ENCODE data around the gene MAP4K2.

MAP4K2 gene

GRCh38 chr11:64799623-64800302 lies 3.3 kb downstream of the MAP4K2 start:
- in situ Hi-C loops (cut with HindIII; ENCODE audit: low pct_ligation_motif_present, low pct_unique_long_range_greater_than_20kb, low sequenced_read_pairs): no loop called here
- DNase-seq: no peak

GRCh38 chr11:64799256-64799622 lies 3.8 kb downstream of the MAP4K2 start:
- in situ Hi-C loops (cut with HindIII; ENCODE audit: low pct_ligation_motif_present, low pct_unique_long_range_greater_than_20kb, low sequenced_read_pairs): no loop called here
- DNase-seq: no peak

- DNase-seq: no peak
- in situ Hi-C loops (cut with HindIII; ENCODE audit: low pct_ligation_motif_present, low pct_unique_long_range_greater_than_20kb, low sequenced_read_pairs): no loop called here
Observed at GRCh38 chr11:64796757-64797541, 6.1 kb downstream of the MAP4K2 start.

GRCh38 chr11:64796047-64796756 lies 6.8 kb downstream of the MAP4K2 start:
- in situ Hi-C loops (cut with HindIII; ENCODE audit: low pct_ligation_motif_present, low pct_unique_long_range_greater_than_20kb, low sequenced_read_pairs): no loop called here
- DNase-seq: no peak

- no peak for DNase-seq
- in situ Hi-C loops (cut with HindIII; ENCODE audit: low pct_ligation_motif_present, low pct_unique_long_range_greater_than_20kb, low sequenced_read_pairs): no loop called here
Observed at GRCh38 chr11:64794526-64794925, 8.5 kb downstream of the MAP4K2 start.

GRCh38 chr11:64793271-64794160 lies 9.5 kb downstream of the MAP4K2 start:
- no peak for DNase-seq
- in situ Hi-C loops (cut with HindIII; ENCODE audit: low pct_ligation_motif_present, low pct_unique_long_range_greater_than_20kb, low sequenced_read_pairs): no loop called here

GRCh38 chr11:64792482-64792881 lies 10.5 kb downstream of the MAP4K2 start:
- DNase-seq: no peak

GRCh38 chr11:64791781-64792291 lies 11.2 kb downstream of the MAP4K2 start:
- in situ Hi-C loops (cut with HindIII; ENCODE audit: low pct_ligation_motif_present, low pct_unique_long_range_greater_than_20kb, low sequenced_read_pairs): no loop called here
- no peak for DNase-seq

More at GRCh38 chr11:64792482-64792881, 10.5 kb downstream of the MAP4K2 start:
- in situ Hi-C loops (cut with HindIII; ENCODE audit: low pct_ligation_motif_present, low pct_unique_long_range_greater_than_20kb, low sequenced_read_pairs): no loop called here

GRCh38 chr11:64790205-64791095 lies 12.6 kb downstream of the MAP4K2 start:
- no peak for DNase-seq
- in situ Hi-C loops (cut with HindIII; ENCODE audit: low pct_ligation_motif_present, low pct_unique_long_range_greater_than_20kb, low sequenced_read_pairs): no loop called here

- in situ Hi-C loops (cut with HindIII; ENCODE audit: low pct_ligation_motif_present, low pct_unique_long_range_greater_than_20kb, low sequenced_read_pairs): no loop called here
- no peak for DNase-seq
Observed at GRCh38 chr11:64789331-64790204, 13.4 kb downstream of the MAP4K2 start.

GRCh38 chr11:64788321-64789215 lies 14.4 kb downstream of the MAP4K2 start:
- in situ Hi-C loops (cut with HindIII; ENCODE audit: low pct_ligation_motif_present, low pct_unique_long_range_greater_than_20kb, low sequenced_read_pairs): no loop called here
- DNase-seq: no peak

GRCh38 chr11:64787526-64788320 lies 15.3 kb downstream of the MAP4K2 start:
- in situ Hi-C loops (cut with HindIII; ENCODE audit: low pct_ligation_motif_present, low pct_unique_long_range_greater_than_20kb, low sequenced_read_pairs): no loop called here
- peak; percentile 57 for DNase-seq

GRCh38 chr11:64786308-64786707 lies 16.7 kb downstream of the MAP4K2 start:
- no peak for DNase-seq

GRCh38 chr11:64784813-64785581 lies 18.0 kb downstream of the MAP4K2 start:
- no peak for DNase-seq
- in situ Hi-C loops (cut with HindIII; ENCODE audit: low pct_ligation_motif_present, low pct_unique_long_range_greater_than_20kb, low sequenced_read_pairs): no loop called here

More at GRCh38 chr11:64786308-64786707, 16.7 kb downstream of the MAP4K2 start:
- in situ Hi-C loops (cut with HindIII; ENCODE audit: low pct_ligation_motif_present, low pct_unique_long_range_greater_than_20kb, low sequenced_read_pairs): no loop called here

Data from ACHN (cell line).